TTC549 (cell line): ENCODE measurements around the gene PAQR9.

Source experiments
- FAIRE-seq: peaks from 2 replicates; lab custom pipeline; 2012; peaks lifted over from hg19 to GRCh38; lab: Jason Lieb, UNC

The PAQR9 gene

GRCh38 chr3:142981108-142981507 lies 17.6 kb upstream of the PAQR9 start:
- FAIRE-seq, result no peak

DNA sequence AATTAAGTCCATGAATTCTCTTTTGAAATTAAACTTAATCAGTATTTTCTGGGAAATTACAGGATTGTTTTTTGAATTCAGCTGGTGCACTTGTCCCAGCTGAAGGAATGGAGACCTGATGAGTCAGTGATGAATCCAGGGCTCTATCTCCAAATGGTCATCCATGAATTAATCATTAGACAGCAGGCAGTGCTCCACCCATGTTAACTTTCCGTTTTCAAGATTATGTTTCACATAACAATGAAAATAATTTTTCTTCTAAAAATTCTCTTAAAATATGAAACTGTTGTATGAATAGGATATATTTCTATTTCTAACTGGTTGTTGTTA lies 13.9 kb upstream of the PAQR9 start:
- FAIRE-seq, result no peak

DNA sequence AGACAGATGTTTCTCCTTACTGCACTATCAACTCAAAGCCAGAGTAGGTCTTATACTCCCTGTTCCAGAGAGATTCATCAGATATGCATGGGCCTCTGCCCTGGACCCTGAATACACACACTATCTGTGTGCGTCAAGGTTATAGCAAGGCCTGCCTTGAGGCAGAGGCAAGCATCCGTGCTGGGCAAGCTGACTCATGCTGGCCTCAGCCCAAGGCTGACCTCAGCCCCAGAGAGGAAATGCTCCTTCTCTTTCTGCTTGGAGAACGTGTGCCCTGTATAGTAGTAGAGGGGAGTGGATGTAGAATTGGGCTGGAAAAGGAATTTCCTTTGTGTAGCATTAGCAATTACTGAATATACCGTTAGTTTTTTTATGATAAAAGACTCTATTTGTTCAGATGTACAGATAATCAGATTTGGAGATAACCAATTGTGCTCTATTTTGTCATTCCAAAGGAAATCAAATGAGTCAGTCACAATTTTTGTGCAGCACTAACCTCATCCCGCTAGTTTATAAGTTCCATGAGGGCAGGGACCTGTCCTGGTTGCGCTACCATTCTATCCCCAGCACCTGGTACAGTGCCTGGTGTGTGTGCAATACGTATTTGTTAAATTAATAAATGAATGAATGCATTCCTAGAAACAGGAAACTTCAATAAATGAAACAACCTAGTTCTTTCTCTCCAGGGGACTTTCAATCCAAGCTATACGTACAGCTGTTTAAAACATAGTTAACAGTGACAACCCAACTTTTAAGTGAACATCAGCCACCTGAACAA lies 13.3 kb upstream of the PAQR9 start:
- FAIRE-seq, result no peak

- FAIRE-seq, result no peak
Measured at GRCh38 chr3:142975316-142975995, 12.0 kb upstream of the PAQR9 start.

DNA sequence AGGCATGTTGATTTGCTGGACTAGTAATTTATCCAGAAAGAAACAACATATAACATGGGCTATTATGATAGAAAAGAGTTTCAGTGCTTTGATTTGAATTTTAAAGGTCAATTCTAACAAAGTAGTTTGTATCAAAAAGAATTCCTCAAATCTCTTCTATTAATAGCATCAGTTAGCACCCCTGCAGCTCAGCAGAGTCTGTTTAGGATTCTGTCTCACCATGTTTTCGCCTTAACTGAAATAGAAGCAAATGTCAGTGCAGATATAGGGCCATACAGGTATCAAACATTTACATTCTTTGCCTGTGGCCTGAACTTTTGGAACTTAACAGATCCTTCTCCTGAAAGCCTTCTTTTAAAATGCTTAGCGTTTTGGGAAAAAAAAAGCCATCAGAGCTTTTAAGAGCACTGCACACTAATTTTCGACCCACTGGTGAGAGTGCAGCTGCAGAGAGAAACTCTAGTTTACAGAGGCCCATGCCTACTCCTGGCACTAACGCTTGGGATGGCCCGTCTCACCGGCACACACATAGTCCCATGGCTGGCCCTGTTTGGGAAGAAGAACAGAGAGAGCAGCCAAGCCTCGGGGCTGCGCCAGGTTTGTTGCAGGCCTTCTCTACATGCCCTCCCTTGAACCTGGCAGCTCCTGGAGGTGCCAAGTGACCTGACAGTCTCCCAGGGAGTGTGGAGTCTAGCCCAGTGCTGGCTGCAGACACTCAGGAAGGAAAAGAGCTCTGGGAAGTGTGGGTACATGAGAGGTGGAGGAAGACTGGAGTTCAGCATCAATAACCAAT lies 9.9 kb upstream of the PAQR9 start:
- FAIRE-seq, result no peak

DNA sequence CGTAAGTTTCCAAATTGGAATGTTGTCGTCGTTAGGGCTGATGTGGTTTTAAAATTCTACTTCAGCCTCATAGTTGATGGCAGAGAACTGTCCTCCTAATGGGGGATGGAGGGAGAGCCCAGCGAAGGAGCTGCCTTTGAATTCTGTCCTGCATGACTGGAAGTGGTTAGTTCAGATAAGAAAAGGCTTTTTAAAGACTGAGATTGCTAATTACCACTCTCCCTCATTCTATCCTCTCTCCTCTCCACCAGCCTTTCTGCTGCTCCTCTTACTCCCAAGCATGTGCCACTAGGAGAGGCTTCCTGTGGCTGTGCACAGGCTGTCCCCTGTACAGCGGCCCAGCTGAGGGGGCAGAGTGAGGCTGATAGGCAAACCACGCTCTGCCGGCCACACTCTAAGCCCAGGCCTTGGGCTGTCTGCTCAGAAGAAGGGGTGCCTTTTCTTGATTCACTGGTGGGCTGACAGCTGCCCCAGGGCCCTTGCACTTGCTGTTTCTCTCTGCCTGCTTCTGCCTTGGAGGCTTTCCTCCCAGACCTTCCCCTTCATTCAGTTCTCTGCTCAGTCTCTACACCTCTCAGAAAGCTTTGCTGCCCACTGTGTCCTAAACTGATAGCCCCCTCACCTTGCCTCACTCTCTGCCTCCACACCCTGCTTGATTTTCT lies 8.7 kb upstream of the PAQR9 start:
- FAIRE-seq, result no peak

DNA sequence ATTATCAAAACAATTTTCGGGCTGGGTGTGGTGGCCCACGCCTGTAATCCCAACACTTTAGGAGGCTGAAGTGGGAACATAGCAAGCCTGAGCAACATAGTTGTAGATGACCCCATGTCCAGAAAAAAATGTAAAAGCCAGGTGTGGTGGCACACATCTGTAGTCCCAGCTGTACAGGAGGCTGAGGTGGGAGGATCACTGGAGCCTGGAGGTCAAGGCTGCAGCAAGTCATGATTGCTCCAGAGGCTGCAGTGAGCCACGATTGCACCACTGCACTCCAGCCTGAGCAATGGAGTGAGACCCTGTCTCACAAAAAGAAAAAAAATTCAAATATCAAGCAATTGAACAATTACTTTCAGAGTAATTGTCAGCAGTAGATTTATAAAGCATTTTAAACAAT lies 8.0 kb upstream of the PAQR9 start:
- FAIRE-seq, result no peak

- no peak for FAIRE-seq
Measured at GRCh38 chr3:142968319-142969025, 5.0 kb upstream of the PAQR9 start.

DNA sequence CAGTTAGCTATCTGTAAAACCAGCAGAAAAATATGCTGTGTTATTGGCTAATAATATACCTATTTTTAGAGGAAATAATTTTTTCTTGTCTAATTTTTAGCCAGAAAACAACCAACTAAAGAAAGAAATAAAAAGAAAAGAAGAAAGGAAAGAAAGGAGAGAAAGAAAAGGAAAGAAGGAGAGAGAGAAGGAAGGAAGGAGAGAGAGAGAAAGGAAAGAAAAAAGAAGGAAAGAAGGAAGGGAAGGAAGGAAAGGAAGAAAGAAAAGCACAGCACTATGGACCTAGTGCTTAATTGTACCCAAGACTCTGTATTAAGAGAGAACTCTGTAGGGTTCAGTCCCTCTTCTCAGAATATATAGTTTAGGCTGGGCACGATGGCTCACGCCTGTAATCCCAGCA lies 3.3 kb upstream of the PAQR9 start:
- no peak for FAIRE-seq

DNA sequence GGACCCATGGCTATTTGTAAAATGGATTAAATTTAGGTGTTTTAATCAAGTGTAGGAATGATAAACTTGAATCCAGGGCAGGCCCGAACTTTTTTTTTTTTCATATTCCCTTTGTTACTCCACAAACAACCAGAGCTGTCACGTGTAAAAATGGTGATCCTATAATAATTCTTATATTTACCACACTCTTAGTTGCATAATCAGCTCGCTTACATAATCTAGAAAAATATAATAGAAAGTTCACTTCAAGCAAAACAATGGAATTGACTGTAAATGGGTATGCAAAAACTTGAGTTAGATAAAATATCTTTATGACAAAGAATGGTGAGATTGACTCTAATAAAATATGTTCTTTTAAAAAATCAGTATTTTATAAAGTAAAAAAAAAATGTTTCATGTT lies 2.1 kb upstream of the PAQR9 start:
- no peak for FAIRE-seq

DNA sequence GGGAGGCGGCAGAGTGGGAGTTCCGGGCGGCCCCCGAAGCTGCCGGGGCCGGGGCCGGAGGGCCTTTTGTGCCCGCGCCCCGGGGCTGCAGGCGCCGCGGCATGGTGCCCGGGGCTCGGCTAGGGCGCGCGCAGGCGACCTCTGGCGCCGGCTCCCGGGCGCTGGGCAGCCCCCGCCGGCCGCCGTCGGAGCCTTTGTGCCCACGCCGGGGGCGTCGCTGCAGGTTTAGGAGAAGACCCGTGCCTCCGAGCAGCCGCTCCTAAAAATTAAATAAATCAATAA lies 299 bp downstream of the PAQR9 start:
- FAIRE-seq, result no peak

DNA sequence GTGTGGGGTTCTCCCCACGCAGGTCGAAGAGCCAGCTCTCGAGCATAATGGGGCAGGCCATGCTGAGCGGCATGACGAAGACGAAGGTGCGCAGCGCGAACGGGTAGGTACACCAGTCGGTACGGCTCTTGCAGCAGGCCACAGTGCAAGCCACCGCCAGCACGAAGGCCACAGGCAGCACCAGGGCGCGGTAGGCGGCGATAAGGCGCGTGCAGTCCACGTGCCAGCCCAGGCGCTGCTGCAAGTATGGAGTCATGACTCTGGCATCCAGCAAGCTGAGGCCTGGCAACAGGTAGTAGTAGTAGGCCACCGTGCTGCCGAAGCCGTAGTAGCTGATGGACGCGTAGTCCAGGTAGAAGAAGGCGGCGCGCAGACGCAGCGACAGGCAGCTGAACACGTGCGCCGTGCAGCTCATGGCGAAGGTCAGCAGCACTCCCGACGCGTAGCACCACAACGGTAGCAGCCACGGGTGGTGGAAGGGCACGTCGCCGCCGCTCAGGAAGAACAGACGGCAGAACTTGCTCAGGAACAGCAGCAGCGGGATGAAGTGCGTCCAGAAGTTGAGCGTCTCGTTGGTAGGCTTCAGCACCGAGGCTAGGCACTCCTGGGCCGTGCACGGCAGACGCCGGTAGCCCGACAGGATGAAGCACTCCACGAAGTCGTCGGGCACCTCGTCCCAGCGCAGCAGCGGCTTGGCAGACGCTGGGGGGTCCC lies 797 bp downstream of the PAQR9 start:
- no peak for FAIRE-seq

- FAIRE-seq, result no peak
Measured at GRCh38 chr3:142962175-142962519, 1.3 kb downstream of the PAQR9 start.

- no peak for FAIRE-seq
Measured at GRCh38 chr3:142961539-142961938, 1.9 kb downstream of the PAQR9 start.

GRCh38 chr3:142960322-142960850 lies 3.1 kb downstream of the PAQR9 start:
- no peak for FAIRE-seq

DNA sequence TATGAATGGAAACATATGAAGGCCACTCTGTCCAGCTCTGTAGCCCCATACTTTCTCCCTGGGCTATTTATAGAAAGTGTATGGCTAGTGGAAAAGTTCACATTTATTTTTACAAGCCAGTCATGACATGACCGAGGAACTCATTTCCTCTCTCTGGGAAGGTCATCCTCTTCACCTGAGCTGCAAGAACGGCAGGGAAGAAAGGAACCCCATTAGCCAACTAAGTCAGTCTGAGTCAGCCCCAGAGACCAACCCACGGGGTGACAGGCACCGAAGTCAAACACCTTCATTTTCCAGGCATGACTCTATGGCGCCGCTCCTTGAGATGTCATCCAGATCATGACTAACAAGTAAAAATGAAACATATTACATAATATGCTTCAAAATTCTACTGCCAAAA lies 4.8 kb downstream of the PAQR9 start:
- no peak for FAIRE-seq

DNA sequence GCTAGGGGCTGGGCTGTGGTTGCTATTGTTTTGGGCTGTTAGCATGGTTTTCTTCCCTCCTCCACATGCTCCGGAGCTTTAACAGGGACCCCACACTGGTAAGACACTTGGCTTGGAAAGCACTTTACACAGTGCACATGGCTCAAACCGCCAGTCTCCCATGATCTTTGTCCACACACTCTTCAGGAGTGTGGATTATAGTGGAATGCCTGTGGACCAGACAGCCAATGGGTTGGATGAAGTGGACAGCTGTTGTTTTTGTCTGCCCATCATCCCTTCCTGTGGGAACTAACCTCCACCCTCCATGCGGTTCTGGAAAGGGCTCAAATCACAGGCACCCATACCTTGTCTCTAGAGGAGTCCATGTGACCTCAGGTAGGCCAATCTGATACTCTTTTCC lies 10.0 kb downstream of the PAQR9 start:
- no peak for FAIRE-seq

DNA sequence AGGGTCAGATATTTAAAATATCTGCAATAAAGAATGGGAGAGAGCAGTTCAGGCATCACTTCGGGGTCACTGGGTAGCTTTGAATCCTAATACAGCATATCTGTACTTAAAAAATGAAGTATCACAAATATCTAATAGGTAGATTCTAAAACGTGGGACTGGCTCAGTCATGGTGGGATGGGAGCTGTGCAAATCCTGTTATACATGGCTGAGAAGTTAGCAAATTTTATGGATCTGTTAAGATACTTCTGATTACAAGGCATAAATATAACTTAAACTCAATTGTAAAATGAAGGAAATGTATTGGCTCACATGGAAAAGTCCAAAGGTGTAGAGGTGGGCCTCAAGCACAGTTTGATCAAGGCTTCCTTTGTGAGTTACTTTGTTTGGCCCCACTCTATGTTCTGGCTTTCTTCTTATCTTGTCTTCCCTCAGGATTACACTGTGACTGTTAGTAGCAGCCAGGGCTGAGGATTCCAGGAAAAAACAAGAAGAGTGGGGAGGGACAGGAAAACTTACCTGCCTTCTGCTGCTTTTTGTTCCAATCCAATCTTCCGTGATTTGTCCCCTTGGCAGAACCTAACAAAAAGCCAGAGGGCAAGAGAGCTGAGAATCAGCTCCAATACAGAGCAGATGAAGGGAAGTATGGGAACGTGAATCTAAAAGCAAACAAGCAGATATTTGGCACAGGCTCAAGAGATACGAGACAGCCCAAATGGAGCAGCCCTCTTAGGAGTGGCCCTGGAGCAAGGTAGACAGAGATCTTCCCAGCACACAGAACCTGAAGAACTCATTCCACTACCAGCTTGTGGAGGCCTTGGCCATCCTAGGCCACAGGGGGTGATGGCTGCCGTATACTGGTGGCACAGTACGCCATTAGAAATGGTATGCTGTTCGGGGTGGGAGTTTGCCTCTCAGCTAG lies 10.9 kb downstream of the PAQR9 start:
- FAIRE-seq, result no peak

- no peak for FAIRE-seq
Measured at GRCh38 chr3:142951794-142952193, 11.7 kb downstream of the PAQR9 start.

GRCh38 chr3:142950972-142951371 lies 12.5 kb downstream of the PAQR9 start:
- no peak for FAIRE-seq
